Astrocyte (in vitro differentiated cells and primary cell): ENCODE measurements around the gene ZNF488. TPM values are rescaled to one million over a fixed set of nuclear protein-coding genes. Genes with fewer than 3 reads are reported as not detected.

Experiments
- DNase-seq: peaks from one replicate; pipeline ENCODE4 v3.0.0-alpha.2; 2010; ENCODE audit warnings: low read depth
- FAIRE-seq: peaks from 2 replicates; lab custom pipeline; 2011; peaks lifted over from hg19 to GRCh38; lab: Jason Lieb, UNC
- H2AFZ ChIP-seq: 2 replicates; pipeline ENCODE4 v1.6.0; 2012; ENCODE audit warnings: low read depth, low read length, inconsistent platforms
- H3K27ac ChIP-seq: 2 replicates; pipeline ENCODE4 v1.5.1; 2011; ENCODE audit warnings: low read depth, low read length, inconsistent platforms
- H3K27me3 ChIP-seq: 2 replicates; pipeline ENCODE4 v1.6.0; 2011; ENCODE audit warnings: low read length, inconsistent platforms; ENCODE audit not compliant: insufficient read depth
- H3K36me3 ChIP-seq: 2 replicates; pipeline ENCODE4 v1.5.1; 2011; ENCODE audit warnings: low read length, inconsistent platforms; ENCODE audit not compliant: insufficient read depth
- H3K4me1 ChIP-seq: 2 replicates; pipeline ENCODE4 v1.5.1; 2011; ENCODE audit warnings: low read length, inconsistent platforms; ENCODE audit not compliant: insufficient read depth
- H3K4me2 ChIP-seq: 2 replicates; pipeline ENCODE4 v1.6.0; 2012; ENCODE audit warnings: low read length, inconsistent platforms
- H3K4me3 ChIP-seq: 2 replicates; pipeline ENCODE4 v1.5.1; 2011; ENCODE audit warnings: low read depth, mild to moderate bottlenecking, low read length, inconsistent platforms; ENCODE audit not compliant: insufficient read depth
- H3K79me2 ChIP-seq: 2 replicates; pipeline ENCODE4 v1.6.0; 2012; ENCODE audit warnings: mild to moderate bottlenecking, low read length, inconsistent platforms; ENCODE audit not compliant: insufficient read depth
- H3K9ac ChIP-seq: 2 replicates; pipeline ENCODE4 v1.6.0; 2012; ENCODE audit warnings: mild to moderate bottlenecking, low read length, inconsistent platforms
- H3K9me3 ChIP-seq: 2 replicates; pipeline ENCODE4 v1.5.1; 2012; ENCODE audit warnings: low read depth, mild to moderate bottlenecking, low read length, inconsistent platforms; ENCODE audit not compliant: insufficient read depth
- H4K20me1 ChIP-seq: 2 replicates; pipeline ENCODE4 v1.6.0; 2012; ENCODE audit warnings: low read length, inconsistent platforms; ENCODE audit not compliant: insufficient read depth
- H3K27ac Mint-ChIP-seq: one replicate; pipeline ENCODE4 v1.8.0; 2021; ENCODE audit warnings: mild to moderate bottlenecking, mixed read lengths; ENCODE audit not compliant: unreplicated experiment
- H3K27me3 Mint-ChIP-seq: one replicate; pipeline ENCODE4 v1.8.0; 2021; ENCODE audit warnings: low read depth, mixed read lengths; ENCODE audit not compliant: unreplicated experiment
- H3K36me3 Mint-ChIP-seq: one replicate; pipeline ENCODE4 v1.8.0; 2021; ENCODE audit warnings: low read depth, mixed read lengths; ENCODE audit not compliant: unreplicated experiment
- H3K4me1 Mint-ChIP-seq: one replicate; pipeline ENCODE4 v1.8.0; 2021; ENCODE audit warnings: low read depth, mixed read lengths; ENCODE audit not compliant: unreplicated experiment
- H3K4me3 Mint-ChIP-seq: one replicate; pipeline ENCODE4 v1.8.0; 2021; ENCODE audit warnings: mild to moderate bottlenecking, moderate library complexity, mixed read lengths; ENCODE audit not compliant: unreplicated experiment
- H3K9me3 Mint-ChIP-seq: one replicate; pipeline ENCODE4 v1.8.0; 2021; ENCODE audit warnings: mild to moderate bottlenecking, mixed read lengths; ENCODE audit not compliant: unreplicated experiment
- CTCF ChIP-seq: IDR thresholded peaks from 2 replicates; pipeline ENCODE4 v1.5.1; 2011; ENCODE audit warnings: low read depth, mild to moderate bottlenecking, inconsistent platforms, low read length, moderate library complexity; ENCODE audit not compliant: insufficient read depth
- EZH2 ChIP-seq: IDR thresholded peaks from 2 replicates; pipeline ENCODE4 v1.6.1; 2012; ENCODE audit warnings: mild to moderate bottlenecking, low read length, inconsistent platforms; ENCODE audit not compliant: insufficient read depth
- total RNA-seq: library from RNA; stranded (reverse); gene quantifications from 2 replicates; pipeline ENCODE4 v1.2.1, GENCODE V29; 2021

ZNF488 gene
- total RNA-seq, 1 donor from 2014 or later = 1.4 TPM

- Mint-ChIP-seq H3K9me3 (no peaks in the 10 kb centered on the region), H3K36me3 (no peaks in the 10 kb centered on the region), H3K27ac (no peak overlapping the region), H3K4me1 (no peaks in the 10 kb centered on the region), H3K4me3 (no peak overlapping the region), H3K27me3 (peaks cover 6% of the 10 kb centered on the region)
- TF ChIP-seq EZH2 (no peak), CTCF (no peak)
- no peaks in the 10 kb centered on the region for H3K4me1 ChIP-seq
- H3K36me3 ChIP-seq = no peaks in the 10 kb centered on the region
- H2AFZ ChIP-seq = no peak overlapping the region
- no peak for DNase-seq
- no peak overlapping the region for H3K4me2 ChIP-seq
- no peaks in the 10 kb centered on the region for H3K27me3 ChIP-seq
- H3K9me3 ChIP-seq = no peaks in the 10 kb centered on the region
- no peak for FAIRE-seq
- H3K4me3 ChIP-seq = no peak overlapping the region
- H4K20me1 ChIP-seq = no peaks in the 10 kb centered on the region
- H3K79me2 ChIP-seq = no peaks in the 10 kb centered on the region
- no peak overlapping the region for H3K27ac ChIP-seq
- no peak overlapping the region for H3K9ac ChIP-seq
These were observed 26.2 kb downstream of the ZNF488 start for GRCh38 chr10:47357911-47358310.

GRCh38 chr10:47357131-47357582 lies 26.9 kb downstream of the ZNF488 start:
- Histone ChIP-seq H3K9me3 (no peaks in the 10 kb centered on the region), H3K27ac (no peak overlapping the region), H3K36me3 (no peaks in the 10 kb centered on the region), H3K27me3 (no peaks in the 10 kb centered on the region), H3K79me2 (no peaks in the 10 kb centered on the region), H3K9ac (no peak overlapping the region), H4K20me1 (no peaks in the 10 kb centered on the region), H3K4me3 (no peak overlapping the region), H3K4me2 (no peak overlapping the region), H2AFZ (no peak overlapping the region), H3K4me1 (no peaks in the 10 kb centered on the region)
- Mint-ChIP-seq H3K27ac (no peak overlapping the region), H3K9me3 (no peaks in the 10 kb centered on the region), H3K27me3 (peaks cover 10% of the 10 kb centered on the region), H3K36me3 (no peaks in the 10 kb centered on the region), H3K4me1 (no peaks in the 10 kb centered on the region), H3K4me3 (no peak overlapping the region)
- FAIRE-seq (no peak), DNase-seq (no peak)
- TF ChIP-seq EZH2 (no peak), CTCF (no peak)

GRCh38 chr10:47356708-47357107 lies 27.4 kb downstream of the ZNF488 start:
- H3K27ac ChIP-seq = no peak overlapping the region
- H3K79me2 ChIP-seq = no peaks in the 10 kb centered on the region
- Mint-ChIP-seq H3K27ac (no peak overlapping the region), H3K36me3 (no peaks in the 10 kb centered on the region), H3K4me1 (no peaks in the 10 kb centered on the region), H3K4me3 (no peak overlapping the region), H3K9me3 (no peaks in the 10 kb centered on the region), H3K27me3 (peaks cover 10% of the 10 kb centered on the region)
- no peaks in the 10 kb centered on the region for H3K27me3 ChIP-seq
- H2AFZ ChIP-seq = no peak overlapping the region
- no peaks in the 10 kb centered on the region for H4K20me1 ChIP-seq
- H3K4me2 ChIP-seq = no peak overlapping the region
- H3K4me1 ChIP-seq = no peaks in the 10 kb centered on the region
- no peaks in the 10 kb centered on the region for H3K36me3 ChIP-seq
- H3K9ac ChIP-seq = no peak overlapping the region
- DNase-seq = no peak
- no peak overlapping the region for H3K4me3 ChIP-seq
- no peak for TF ChIP-seq CTCF
- H3K9me3 ChIP-seq = no peaks in the 10 kb centered on the region
- no peak for FAIRE-seq
